Measurements from ENCODE around the gene MPP7.

Gene MPP7

DNA sequence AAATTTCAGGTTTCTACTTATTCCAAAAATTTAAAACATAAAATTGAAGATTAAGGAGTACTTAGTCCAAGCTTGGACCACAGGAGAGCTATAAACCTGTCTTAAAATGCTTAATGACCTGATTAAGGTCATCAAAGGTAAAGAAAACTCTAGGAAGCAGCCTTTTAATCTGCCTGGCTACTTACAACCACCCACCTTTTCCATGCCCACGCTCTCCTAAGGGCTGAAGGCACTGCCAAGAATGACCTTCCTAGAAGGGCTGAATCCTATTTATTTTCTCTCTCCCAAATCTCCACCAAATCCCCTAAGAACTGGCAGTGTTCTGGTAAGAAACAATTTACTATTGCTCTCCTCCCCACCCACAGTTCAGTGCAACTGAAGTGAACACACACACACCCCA, 6.8 kb downstream of the MPP7 start:
- H3K4me3 ChIP-seq (ENCODE audit: insufficient read depth, low read length, poor library complexity, severe bottlenecking), result no peak overlapping the region
- H3K27ac ChIP-seq (ENCODE audit: low read depth, low read length), result no peak overlapping the region
- no peaks in the 10 kb centered on the region for H3K79me2 ChIP-seq (ENCODE audit: insufficient read depth, low read length)
- no peak overlapping the region for H2AFZ ChIP-seq (ENCODE audit: low read depth, low read length, severe bottlenecking)
- no peaks in the 10 kb centered on the region for H4K20me1 ChIP-seq (ENCODE audit: low read depth, low read length)
- H3K9me2 ChIP-seq (replicated peaks; ENCODE audit: insufficient read depth, low read length), result no peaks in the 10 kb centered on the region
- TF ChIP-seq, protein P1, sequence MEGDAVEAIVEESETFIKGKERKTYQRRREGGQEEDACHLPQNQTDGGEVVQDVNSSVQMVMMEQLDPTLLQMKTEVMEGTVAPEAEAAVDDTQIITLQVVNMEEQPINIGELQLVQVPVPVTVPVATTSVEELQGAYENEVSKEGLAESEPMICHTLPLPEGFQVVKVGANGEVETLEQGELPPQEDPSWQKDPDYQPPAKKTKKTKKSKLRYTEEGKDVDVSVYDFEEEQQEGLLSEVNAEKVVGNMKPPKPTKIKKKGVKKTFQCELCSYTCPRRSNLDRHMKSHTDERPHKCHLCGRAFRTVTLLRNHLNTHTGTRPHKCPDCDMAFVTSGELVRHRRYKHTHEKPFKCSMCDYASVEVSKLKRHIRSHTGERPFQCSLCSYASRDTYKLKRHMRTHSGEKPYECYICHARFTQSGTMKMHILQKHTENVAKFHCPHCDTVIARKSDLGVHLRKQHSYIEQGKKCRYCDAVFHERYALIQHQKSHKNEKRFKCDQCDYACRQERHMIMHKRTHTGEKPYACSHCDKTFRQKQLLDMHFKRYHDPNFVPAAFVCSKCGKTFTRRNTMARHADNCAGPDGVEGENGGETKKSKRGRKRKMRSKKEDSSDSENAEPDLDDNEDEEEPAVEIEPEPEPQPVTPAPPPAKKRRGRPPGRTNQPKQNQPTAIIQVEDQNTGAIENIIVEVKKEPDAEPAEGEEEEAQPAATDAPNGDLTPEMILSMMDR (IDR thresholded peaks at IDR 0.05; ENCODE audit: insufficient read depth, low read length, poor library complexity, severe bottlenecking), result no peak
- no peak for TF ChIP-seq EZH2phosphoT487 (conservative IDR thresholded peaks at IDR 0.05; ENCODE audit: low read length)
- no peak overlapping the region for H3K4me2 ChIP-seq (ENCODE audit: low read depth, low read length, poor library complexity, severe bottlenecking)
- H3K9me3 ChIP-seq (ENCODE audit: insufficient read depth, low read length), result no peaks in the 10 kb centered on the region
- H3K27me3 ChIP-seq (ENCODE audit: low read length), result no peaks in the 10 kb centered on the region
- no peaks in the 10 kb centered on the region for H3F3A ChIP-seq (ENCODE audit: insufficient read depth)
- H3K9ac ChIP-seq (ENCODE audit: low read length), result no peak overlapping the region
- H3K36me3 ChIP-seq (ENCODE audit: low read length), result no peaks in the 10 kb centered on the region

DNA sequence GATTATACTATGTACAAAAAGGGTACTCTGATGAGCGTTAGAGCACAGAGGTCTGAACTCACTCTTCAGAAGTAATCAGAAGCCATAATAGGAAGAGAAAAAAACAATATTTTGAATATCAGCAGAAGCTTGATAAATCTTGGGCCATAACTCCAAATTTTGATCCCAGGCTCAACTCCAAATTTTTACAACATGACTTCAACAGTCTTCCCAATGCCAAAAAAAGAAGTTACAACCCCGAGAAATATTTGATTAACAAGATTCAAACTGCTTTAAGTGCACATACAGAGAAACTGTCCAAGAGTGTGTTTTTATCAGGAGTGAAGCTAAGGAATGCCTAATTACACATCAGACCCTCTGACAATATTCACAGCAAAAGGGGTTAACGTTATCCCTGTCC, 7.5 kb downstream of the MPP7 start:
- H3K79me2 ChIP-seq (ENCODE audit: insufficient read depth, low read length), result no peaks in the 10 kb centered on the region
- no peak overlapping the region for H3K27ac ChIP-seq (ENCODE audit: low read depth, low read length)
- TF ChIP-seq, protein P1 (IDR thresholded peaks at IDR 0.05; ENCODE audit: insufficient read depth, low read length, poor library complexity, severe bottlenecking), result no peak
- no peak for TF ChIP-seq EZH2phosphoT487 (conservative IDR thresholded peaks at IDR 0.05; ENCODE audit: low read length)
- H3K9ac ChIP-seq (ENCODE audit: low read length), result no peak overlapping the region
- H3K9me2 ChIP-seq (replicated peaks; ENCODE audit: insufficient read depth, low read length), result no peaks in the 10 kb centered on the region
- no peaks in the 10 kb centered on the region for H3K36me3 ChIP-seq (ENCODE audit: low read length)
- no peaks in the 10 kb centered on the region for H3K9me3 ChIP-seq (ENCODE audit: insufficient read depth, low read length)
- H3K27me3 ChIP-seq (ENCODE audit: low read length), result no peaks in the 10 kb centered on the region
- H3F3A ChIP-seq (ENCODE audit: insufficient read depth), result no peaks in the 10 kb centered on the region
- H2AFZ ChIP-seq (ENCODE audit: low read depth, low read length, severe bottlenecking), result no peak overlapping the region
- no peaks in the 10 kb centered on the region for H4K20me1 ChIP-seq (ENCODE audit: low read depth, low read length)
- H3K4me3 ChIP-seq (ENCODE audit: insufficient read depth, low read length, poor library complexity, severe bottlenecking), result no peak overlapping the region
- H3K4me2 ChIP-seq (ENCODE audit: low read depth, low read length, poor library complexity, severe bottlenecking), result no peak overlapping the region

DNA sequence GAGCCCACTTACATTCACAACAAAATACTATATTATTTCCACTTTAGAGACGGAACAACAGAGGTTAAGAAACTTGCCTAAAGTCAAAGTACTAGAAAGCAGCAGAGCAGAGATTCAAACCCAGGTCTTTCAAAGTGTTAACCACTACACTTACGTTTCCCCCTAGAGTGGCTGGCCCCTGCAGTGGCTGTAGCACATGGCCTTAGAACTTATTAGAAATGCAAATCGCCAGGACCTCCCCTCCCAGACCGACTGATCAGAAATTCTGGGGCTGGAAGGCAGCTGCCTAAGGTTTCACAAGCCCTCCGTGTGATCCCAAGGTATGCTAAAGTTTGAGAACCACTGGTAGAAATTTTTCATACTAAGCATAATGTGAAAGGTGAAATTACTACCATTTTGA, 8.1 kb downstream of the MPP7 start:
- no peaks in the 10 kb centered on the region for H3F3A ChIP-seq (ENCODE audit: insufficient read depth)
- no peak overlapping the region for H3K4me3 ChIP-seq (ENCODE audit: insufficient read depth, low read length, poor library complexity, severe bottlenecking)
- H3K27me3 ChIP-seq (ENCODE audit: low read length), result no peaks in the 10 kb centered on the region
- H3K36me3 ChIP-seq (ENCODE audit: low read length), result no peaks in the 10 kb centered on the region
- no peak overlapping the region for H3K9ac ChIP-seq (ENCODE audit: low read length)
- no peaks in the 10 kb centered on the region for H3K9me2 ChIP-seq (replicated peaks; ENCODE audit: insufficient read depth, low read length)
- TF ChIP-seq, protein P1 (IDR thresholded peaks at IDR 0.05; ENCODE audit: insufficient read depth, low read length, poor library complexity, severe bottlenecking), result no peak
- no peaks in the 10 kb centered on the region for H4K20me1 ChIP-seq (ENCODE audit: low read depth, low read length)
- no peak overlapping the region for H3K4me2 ChIP-seq (ENCODE audit: low read depth, low read length, poor library complexity, severe bottlenecking)
- no peak overlapping the region for H2AFZ ChIP-seq (ENCODE audit: low read depth, low read length, severe bottlenecking)
- H3K9me3 ChIP-seq (ENCODE audit: insufficient read depth, low read length), result no peaks in the 10 kb centered on the region
- no peak overlapping the region for H3K27ac ChIP-seq (ENCODE audit: low read depth, low read length)
- no peaks in the 10 kb centered on the region for H3K79me2 ChIP-seq (ENCODE audit: insufficient read depth, low read length)

DNA sequence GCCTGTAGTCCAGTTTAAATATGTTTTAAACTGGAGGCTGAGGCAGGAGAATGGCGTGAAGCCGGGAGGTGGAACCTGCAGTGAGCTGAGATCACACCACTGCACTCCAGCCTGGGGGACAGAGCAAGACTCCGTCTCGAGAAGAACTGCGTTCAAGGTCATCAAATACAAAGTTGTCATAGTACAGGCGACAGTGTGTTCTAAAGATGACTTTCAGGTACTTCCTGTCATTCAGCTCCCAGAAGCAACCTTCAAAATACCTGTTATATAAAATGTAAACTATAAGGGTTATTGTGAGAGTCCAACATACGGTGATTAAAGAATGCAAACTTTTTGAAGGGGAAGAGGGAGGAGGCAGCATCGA, 8.7 kb downstream of the MPP7 start:
- no peak overlapping the region for H3K9ac ChIP-seq (ENCODE audit: low read length)
- no peaks in the 10 kb centered on the region for H4K20me1 ChIP-seq (ENCODE audit: low read depth, low read length)
- H3K9me2 ChIP-seq (replicated peaks; ENCODE audit: insufficient read depth, low read length), result no peaks in the 10 kb centered on the region
- H3K9me3 ChIP-seq (ENCODE audit: insufficient read depth, low read length), result no peaks in the 10 kb centered on the region
- TF ChIP-seq EZH2phosphoT487 (conservative IDR thresholded peaks at IDR 0.05; ENCODE audit: low read length), result no peak
- TF ChIP-seq, protein P1 (IDR thresholded peaks at IDR 0.05; ENCODE audit: insufficient read depth, low read length, poor library complexity, severe bottlenecking), result no peak
- H3K27me3 ChIP-seq (ENCODE audit: low read length), result no peaks in the 10 kb centered on the region
- H2AFZ ChIP-seq (ENCODE audit: low read depth, low read length, severe bottlenecking), result no peak overlapping the region
- no peaks in the 10 kb centered on the region for H3K36me3 ChIP-seq (ENCODE audit: low read length)
- no peaks in the 10 kb centered on the region for H3F3A ChIP-seq (ENCODE audit: insufficient read depth)
- H3K79me2 ChIP-seq (ENCODE audit: insufficient read depth, low read length), result no peaks in the 10 kb centered on the region
- no peak overlapping the region for H3K4me3 ChIP-seq (ENCODE audit: insufficient read depth, low read length, poor library complexity, severe bottlenecking)
- H3K27ac ChIP-seq (ENCODE audit: low read depth, low read length), result no peak overlapping the region
- H3K4me2 ChIP-seq (ENCODE audit: low read depth, low read length, poor library complexity, severe bottlenecking), result no peak overlapping the region

All from SU-DHL-6 (cell line).